ELR (cell line): Measurements from ENCODE around the gene RBMS3.

Experiments used
- DNase-seq: peaks from one replicate; pipeline ENCODE4 v3.0.0-alpha.2; 2015; ENCODE audit warnings: low read depth

Gene RBMS3

GRCh38 chr3:29942297-29942696, 661.4 kb downstream of the RBMS3 start:
- DNase-seq = no peak

- peak; percentile 46 for DNase-seq
Measured at GRCh38 chr3:29949131-29949530, 668.3 kb downstream of the RBMS3 start.

GRCh38 chr3:29949940-29950616, 669.2 kb downstream of the RBMS3 start:
- peak; percentile 39 for DNase-seq

GRCh38 chr3:29952431-29952830, 671.6 kb downstream of the RBMS3 start:
- DNase-seq = no peak

GRCh38 chr3:29955413-29955812, 674.5 kb downstream of the RBMS3 start:
- DNase-seq = no peak

- no peak for DNase-seq
Measured at GRCh38 chr3:29958816-29959215, 677.9 kb downstream of the RBMS3 start.

- DNase-seq = no peak
Measured at GRCh38 chr3:29971895-29972294, 691.0 kb downstream of the RBMS3 start.

- DNase-seq = no peak
Measured at GRCh38 chr3:29972320-29972993, 691.6 kb downstream of the RBMS3 start.

- DNase-seq = no peak
Measured at GRCh38 chr3:29973763-29974162, 692.9 kb downstream of the RBMS3 start.

- DNase-seq = no peak
Measured at GRCh38 chr3:29976871-29977270, 696.0 kb downstream of the RBMS3 start.

- DNase-seq = no peak
Measured at GRCh38 chr3:29977360-29977759, 696.5 kb downstream of the RBMS3 start.

GRCh38 chr3:29978036-29978435, 697.2 kb downstream of the RBMS3 start:
- DNase-seq = no peak

GRCh38 chr3:29991198-29991597, 710.3 kb downstream of the RBMS3 start:
- no peak for DNase-seq

- DNase-seq = no peak
Measured at GRCh38 chr3:30002797-30003196, 721.9 kb downstream of the RBMS3 start.

GRCh38 chr3:30003741-30004140, 722.9 kb downstream of the RBMS3 start:
- no peak for DNase-seq

- DNase-seq = no peak
Measured at GRCh38 chr3:30004481-30004880, 723.6 kb downstream of the RBMS3 start.

GRCh38 chr3:30006111-30006510, 725.2 kb downstream of the RBMS3 start:
- peak; percentile 59 for DNase-seq

GRCh38 chr3:30007668-30008067, 726.8 kb downstream of the RBMS3 start:
- DNase-seq = peak; percentile 24

- DNase-seq = peak; percentile 7
Measured at GRCh38 chr3:30011237-30011803, 730.4 kb downstream of the RBMS3 start.

GRCh38 chr3:30012941-30013543, 732.2 kb downstream of the RBMS3 start:
- peak; percentile 81 for DNase-seq

GRCh38 chr3:30017901-30018300, 737.0 kb downstream of the RBMS3 start:
- DNase-seq = no peak

- DNase-seq = no peak
Measured at GRCh38 chr3:30020380-30020779, 739.5 kb downstream of the RBMS3 start.

- DNase-seq = no peak
Measured at GRCh38 chr3:30024466-30024865, 743.6 kb downstream of the RBMS3 start.
